Measurements from ENCODE around the gene ZNF385C.

- TF ChIP-seq CTCF (optimal IDR thresholded peaks at IDR 0.05 in 1 of 3, IDR thresholded peaks at IDR 0.05 in 1 of 3, conservative IDR thresholded peaks at IDR 0.05 in 1 of 3; ENCODE audit: extremely low read depth in 1 of 3, insufficient read depth in 2 of 3, low read length in 3 of 3) (no peak), EZH2 (IDR thresholded peaks at IDR 0.05; ENCODE audit: low read length) (no peak)
Measured at GRCh38 chr17:42107597-42108576, 9.6 kb upstream of the ZNF385C start.
